ENCODE measurements around the gene MB21D2.

MB21D2 gene

GRCh38 chr3:192850451-192850981 is 67.1 kb downstream of the MB21D2 start:
- TF ChIP-seq REST (IDR thresholded peaks at IDR 0.05; ENCODE audit: insufficient read depth in 1 of 2, low read depth in 2 of 2, low read length in 2 of 2) (no peak), FOXP2 (optimal IDR thresholded peaks at IDR 0.05; ENCODE audit: borderline replicate concordance, extremely low read depth, extremely low read length, insufficient read depth) (no peak), POLR2AphosphoS5 (IDR thresholded peaks at IDR 0.05; ENCODE audit: low read depth, low read length) (no peak), SIN3A (IDR thresholded peaks at IDR 0.05; ENCODE audit: borderline replicate concordance, insufficient read depth, low read length) (no peak), TAF1 (IDR thresholded peaks at IDR 0.05; ENCODE audit: borderline replicate concordance, insufficient read depth, low read length) (no peak)

GRCh38 chr3:192848371-192849233 is 69.1 kb downstream of the MB21D2 start:
- TF ChIP-seq SIN3A (IDR thresholded peaks at IDR 0.05; ENCODE audit: borderline replicate concordance, insufficient read depth, low read length) (no peak), REST (IDR thresholded peaks at IDR 0.05; ENCODE audit: insufficient read depth in 1 of 2, low read depth in 2 of 2, low read length in 2 of 2) (no peak), FOXP2 (optimal IDR thresholded peaks at IDR 0.05; ENCODE audit: borderline replicate concordance, extremely low read depth, extremely low read length, insufficient read depth) (no peak), TAF1 (IDR thresholded peaks at IDR 0.05; ENCODE audit: borderline replicate concordance, insufficient read depth, low read length) (no peak), POLR2AphosphoS5 (IDR thresholded peaks at IDR 0.05; ENCODE audit: low read depth, low read length) (no peak)

DNA sequence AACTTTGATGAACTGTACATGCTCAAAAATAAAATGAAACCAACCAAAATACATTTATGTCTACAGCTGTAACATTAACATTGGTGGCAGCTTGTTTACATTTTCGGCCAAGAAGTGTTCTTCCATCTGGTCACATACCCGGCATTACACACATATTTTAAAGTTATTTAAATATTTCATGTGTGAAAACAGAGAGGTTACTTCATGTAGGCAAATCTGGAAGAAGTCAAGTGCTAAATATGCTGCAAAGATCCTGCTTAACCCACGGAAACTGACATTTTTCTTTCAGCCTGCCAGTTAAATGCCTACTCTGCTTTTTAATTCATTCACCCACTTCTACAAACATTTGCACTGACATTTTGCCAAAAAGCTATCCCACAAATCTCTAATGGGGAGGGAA is 69.7 kb downstream of the MB21D2 start:
- TF ChIP-seq FOXP2 (optimal IDR thresholded peaks at IDR 0.05; ENCODE audit: borderline replicate concordance, extremely low read depth, extremely low read length, insufficient read depth) (no peak), SIN3A (IDR thresholded peaks at IDR 0.05; ENCODE audit: borderline replicate concordance, insufficient read depth, low read length) (no peak), REST (IDR thresholded peaks at IDR 0.05; ENCODE audit: insufficient read depth in 1 of 2, low read depth in 2 of 2, low read length in 2 of 2) (no peak), TAF1 (IDR thresholded peaks at IDR 0.05; ENCODE audit: borderline replicate concordance, insufficient read depth, low read length) (no peak), POLR2AphosphoS5 (IDR thresholded peaks at IDR 0.05; ENCODE audit: low read depth, low read length) (no peak)

GRCh38 chr3:192845526-192845855 is 72.2 kb downstream of the MB21D2 start:
- no peak for TF ChIP-seq FOXP2 (optimal IDR thresholded peaks at IDR 0.05; ENCODE audit: borderline replicate concordance, extremely low read depth, extremely low read length, insufficient read depth)
- TF ChIP-seq TAF1 (IDR thresholded peaks at IDR 0.05; ENCODE audit: borderline replicate concordance, insufficient read depth, low read length) = no peak
- no peak for TF ChIP-seq SIN3A (IDR thresholded peaks at IDR 0.05; ENCODE audit: borderline replicate concordance, insufficient read depth, low read length)
- no peak for TF ChIP-seq REST (IDR thresholded peaks at IDR 0.05; ENCODE audit: insufficient read depth in 1 of 2, low read depth in 2 of 2, low read length in 2 of 2)
- TF ChIP-seq POLR2AphosphoS5 (IDR thresholded peaks at IDR 0.05; ENCODE audit: low read depth, low read length) = no peak
